CD4-positive, alpha-beta T cell treated with Interleukin-12 subunit alpha and Interleukin-12 subunit beta, for 1 hour (primary cell): ENCODE measurements around the gene CCRL2.
"Not testable (repeated sequence)": the region's sequence is repeated elsewhere in the genome, so short reads cannot be mapped to it uniquely, and the experiment has no call there.

Source experiments
- DNase-seq: peaks from one replicate; pipeline ENCODE4 v3.0.0-alpha.2; 2020

Gene CCRL2

GRCh38 chr3:46380471-46381221 lies 26.4 kb upstream of the CCRL2 start:
- DNase-seq: no peak

- DNase-seq: no peak
These were observed 25.4 kb upstream of the CCRL2 start for GRCh38 chr3:46381625-46382024.

GRCh38 chr3:46383211-46383950 lies 23.7 kb upstream of the CCRL2 start:
- DNase-seq: no peak

GRCh38 chr3:46383951-46384330 lies 23.1 kb upstream of the CCRL2 start:
- no peak for DNase-seq

- DNase-seq: no peak
These were observed 20.9 kb upstream of the CCRL2 start for GRCh38 chr3:46386205-46386604.

GRCh38 chr3:46388847-46389246 lies 18.2 kb upstream of the CCRL2 start:
- not testable (repeated sequence) for DNase-seq

- DNase-seq: no peak
These were observed 17.8 kb upstream of the CCRL2 start for GRCh38 chr3:46389306-46389705.

- DNase-seq: not testable (repeated sequence)
These were observed 15.5 kb upstream of the CCRL2 start for GRCh38 chr3:46391526-46391925.

- no peak for DNase-seq
These were observed 14.0 kb upstream of the CCRL2 start for GRCh38 chr3:46393011-46393410.

GRCh38 chr3:46393554-46394434 lies 13.3 kb upstream of the CCRL2 start:
- DNase-seq: no peak

GRCh38 chr3:46395210-46395661 lies 11.8 kb upstream of the CCRL2 start:
- DNase-seq: no peak

GRCh38 chr3:46395766-46396530 lies 11.1 kb upstream of the CCRL2 start:
- DNase-seq: no peak

GRCh38 chr3:46397111-46397510 lies 9.9 kb upstream of the CCRL2 start:
- DNase-seq: no peak

GRCh38 chr3:46398186-46398955 lies 8.7 kb upstream of the CCRL2 start:
- no peak for DNase-seq

GRCh38 chr3:46399098-46399497 lies 8.0 kb upstream of the CCRL2 start:
- no peak for DNase-seq

GRCh38 chr3:46399557-46399956 lies 7.5 kb upstream of the CCRL2 start:
- DNase-seq: no peak

- DNase-seq: no peak
These were observed 6.9 kb upstream of the CCRL2 start for GRCh38 chr3:46400000-46400734.

GRCh38 chr3:46400846-46401245 lies 6.2 kb upstream of the CCRL2 start:
- DNase-seq: no peak

GRCh38 chr3:46401579-46401978 lies 5.5 kb upstream of the CCRL2 start:
- DNase-seq: no peak

GRCh38 chr3:46402902-46403301 lies 4.2 kb upstream of the CCRL2 start:
- not testable (repeated sequence) for DNase-seq
